GM12878 (cell line): ENCODE results near the gene CFAP90. TPM values are rescaled to one million over a fixed set of nuclear protein-coding genes. Genes with fewer than 3 reads are reported as not detected.

Experiments used
- ATAC-seq: fragments of 200-7000 bp; cut with Tn5 transposase; 3 replicates; pipeline ENCODE4 v1.9.1; 2020; ENCODE audit warnings: mild to moderate bottlenecking, moderate library complexity
- BruUV-seq: library from RNA; stranded (reverse); fragments of 400-500 nt; replicated peaks from 2 replicates; lab custom pipeline; 2021; lab: Mats Ljungman, UMichigan
- CTCF ChIA-PET: fragments of 300-600 bp; sonication (Branson Sonifier 250); formaldehyde crosslinking; extraction: SDS; loops from one replicate; lab custom pipeline; 2021; ENCODE audit warnings: inconsistent platforms; lab: Yijun Ruan, JAX
- POLR2A ChIA-PET: fragments of 350-600 bp; formaldehyde crosslinking; extraction: SDS; loops from one replicate; lab custom pipeline; 2021; ENCODE audit warnings: inconsistent platforms; lab: Charles Lee
- RAD21 ChIA-PET: fragments of 300-600 bp; sonication (Branson Sonifier 250); formaldehyde crosslinking; loops from one replicate; lab custom pipeline; 2023; ENCODE audit warnings: antibody characterized with exemption; ENCODE audit not compliant: unreplicated experiment; lab: Charles Lee
- SMC1A ChIA-PET: fragments of 300-600 bp; sonication (Branson Sonifier 250); formaldehyde crosslinking; loops from one replicate; lab custom pipeline; 2023; ENCODE audit not compliant: unreplicated experiment, uncharacterized antibody; lab: Charles Lee
- DNase-seq: peaks from one replicate; pipeline ENCODE4 v3.0.0-alpha.2; 2011; ENCODE audit warnings: low read depth, low spot score
- FAIRE-seq: peaks from 3 replicates; lab custom pipeline; 2011; peaks lifted over from hg19 to GRCh38; lab: Jason Lieb, UNC
- H2AFZ ChIP-seq: 2 replicates; pipeline ENCODE4 v1.6.0; 2011; ENCODE audit warnings: low read depth, low read length, control low read depth; ENCODE audit not compliant: control insufficient read depth
- H3K27ac ChIP-seq: 2 replicates; pipeline ENCODE4 v1.5.1; 2011; ENCODE audit warnings: control low read depth; ENCODE audit not compliant: control insufficient read depth, insufficient read depth
- H3K27me3 ChIP-seq, 2 experiments: replicated peaks in 1 of 2; 2 replicates each; pipeline versions ENCODE4 v1.6.0 to v1.6.1; 2011; ENCODE audit warnings: low read length in 1 of 2; ENCODE audit not compliant: control insufficient read depth in 2 of 2, insufficient read depth in 2 of 2
- H3K36me3 ChIP-seq, 2 experiments: 2 replicates each; pipeline ENCODE4 v1.5.1; 2011; ENCODE audit warnings: low read length in 1 of 2; ENCODE audit not compliant: control insufficient read depth in 2 of 2, insufficient read depth in 2 of 2
- H3K4me1 ChIP-seq: 2 replicates; pipeline ENCODE4 v1.6.1; 2011; ENCODE audit warnings: mild to moderate bottlenecking, low read length, moderate library complexity, mixed read lengths; ENCODE audit not compliant: control insufficient read depth, insufficient read depth
- H3K4me2 ChIP-seq: 2 replicates; pipeline ENCODE4 v1.6.0; 2011; ENCODE audit warnings: control low read depth; ENCODE audit not compliant: control insufficient read depth, insufficient read depth
- H3K4me3 ChIP-seq: fragments of 200-600 bp; sonication (generic); 2 replicates; pipeline ENCODE4 v1.5.1; 2016
- H3K79me2 ChIP-seq: 2 replicates; pipeline ENCODE4 v1.6.0; 2011; ENCODE audit warnings: low read length; ENCODE audit not compliant: control insufficient read depth, insufficient read depth
- H3K9ac ChIP-seq: 2 replicates; pipeline ENCODE4 v1.8.0; 2011; ENCODE audit warnings: low read length, control low read depth, mixed read lengths; ENCODE audit not compliant: control insufficient read depth, insufficient read depth
- H3K9me3 ChIP-seq: replicated peaks from 3 replicates; pipeline ENCODE4 v1.5.1; 2011; ENCODE audit warnings: mild to moderate bottlenecking, low read length; ENCODE audit not compliant: control insufficient read depth, insufficient read depth
- H4K20me1 ChIP-seq: 2 replicates; pipeline ENCODE4 v1.6.0; 2011; ENCODE audit not compliant: control insufficient read depth, insufficient read depth
- ATF7 ChIP-seq: fragments of 450-650 bp; IDR thresholded peaks from 2 replicates; pipeline ENCODE4 v1.6.1; 2016; ENCODE audit warnings: low read depth, mild to moderate bottlenecking
- CHD1 ChIP-seq: IDR thresholded peaks from 2 replicates; pipeline ENCODE4 v1.6.1; 2012; ENCODE audit warnings: low read depth, low read length, improper control_type of control experiment
- E2F4 ChIP-seq: IDR thresholded peaks from 2 replicates; pipeline ENCODE4 v1.6.1; 2012; ENCODE audit warnings: low read depth, low read length, improper control_type of control experiment
- EED ChIP-seq: sonication (generic); IDR thresholded peaks from 2 replicates; pipeline ENCODE4 v1.6.1; 2016; ENCODE audit warnings: antibody characterized with exemption, low read depth
- KAT2A ChIP-seq: conservative IDR thresholded peaks from 2 replicates; pipeline ENCODE4 v1.6.1; 2011; ENCODE audit warnings: low read depth, low read length; ENCODE audit not compliant: control insufficient read depth
- MTA2 ChIP-seq: fragments of 450-650 bp; IDR thresholded peaks from 2 replicates; pipeline ENCODE4 v1.6.1; 2016; ENCODE audit warnings: low read depth, mild to moderate bottlenecking, moderate library complexity
- NR2C1 ChIP-seq: fragments of 450-650 bp; IDR thresholded peaks from 2 replicates; pipeline ENCODE4 v1.6.1; 2017; ENCODE audit warnings: antibody characterized with exemption, mild to moderate bottlenecking, moderate library complexity
- SIX5 ChIP-seq: IDR thresholded peaks from 2 replicates; pipeline ENCODE4 v1.6.1; 2011; ENCODE audit warnings: mild to moderate bottlenecking, low read depth, low read length, moderate library complexity; ENCODE audit not compliant: severe bottlenecking
- SREBF2 ChIP-seq: IDR thresholded peaks from 2 replicates; pipeline ENCODE4 v1.6.1; 2012; ENCODE audit warnings: mild to moderate bottlenecking, low read length
- USF1 ChIP-seq: IDR thresholded peaks from 2 replicates; pipeline ENCODE4 v1.6.1; 2011; ENCODE audit warnings: borderline replicate concordance, low read depth, mild to moderate bottlenecking, moderate library complexity, mixed read lengths, low read length; ENCODE audit not compliant: insufficient read depth; ENCODE audit errors: extremely low read length
- WGBS: methylation state at CpG from one replicate; pipeline ENCODE4 v1.1.6; 2016; ENCODE audit warnings: low lambda C conversion rate; ENCODE audit not compliant: insufficient replicate concordance, insufficient coverage; ENCODE audit errors: missing lambda C conversion rate; 5-methylcytosine and 5-hydroxymethylcytosine counted together
- in situ Hi-C: fragments of 300-500 bp; cut with MboI; formaldehyde crosslinking; loops from 9 replicates; pipeline ENCODE4 v1.14.3; 2018; ENCODE audit warnings: mixed read lengths
- intact Hi-C: fragments of 100-400 bp; cut with micrococcal nuclease; formaldehyde crosslinking; loops from one replicate; pipeline ENCODE4 v1.14.2; 2022; ENCODE audit not compliant: unreplicated experiment
- polyA plus RNA-seq, 11 experiments: library from polyadenylated mRNA; depleted of rRNA in 4 of 11; unstranded in 6 of 11; stranded (reverse) in 5 of 11; fragments of >200 nt; fragmentation: Nextera tagmentation in 4 of 11; fragmentation: Illumina TruSeq in 1 of 11; extraction: Ambion mirVana in 4 of 11; extraction: Trizol in 1 of 11; gene quantifications; 1 replicate in 1 of 11; 2 replicates in 10 of 11; pipeline versions ENCODE4 v1.2.1 to v1.2.3, GENCODE V29; 2011 to 2016; ENCODE audit warnings: inconsistent platforms in 2 of 11, missing spikeins in 2 of 11, low read depth in 1 of 11
- total RNA-seq, 4 experiments: library from RNA; depleted of rRNA in 3 of 4; stranded (reverse); fragments of >200 nt in 3 of 4; fragmentation: Illumina TruSeq in 1 of 4; extraction: Trizol in 1 of 4; gene quantifications; 2 replicates each; pipeline versions ENCODE4 v1.2.1 to v1.2.3, GENCODE V29; 2013 to 2021

The CFAP90 gene
- total and polyA plus RNA-seq, 10 of the 15 experiments (the other 5 are each of a cell fraction or from before 2014, with no cell fraction given) = not detected

GRCh38 chr5:7848296-7848695 lies 2.6 kb downstream of the CFAP90 start:
- 19% methylated on average over 2 of the region's 2 CpGs for WGBS
- CTCF ChIA-PET = no interaction called here
- intact Hi-C loops = no loop called here

More at GRCh38 chr5:7848296-7848695, 2.6 kb downstream of the CFAP90 start:
- Histone ChIP-seq H4K20me1 (no peaks in the 10 kb centered on the region), H3K36me3 (no peaks in the 10 kb centered on the region), H3K79me2 (no peaks in the 10 kb centered on the region), H3K4me2 (no peak overlapping the region), H3K9ac (no peak overlapping the region), H3K4me3 (no peak overlapping the region), H3K9me3 (no peaks in the 10 kb centered on the region; the same call in 2 of the 3 replicates), H2AFZ (no peak overlapping the region), H3K4me1 (no peaks in the 10 kb centered on the region), H3K27me3 (peaks cover 6 to 9% of the 10 kb centered on the region in 2 experiments; a peak in 3 of 4 replicates), H3K27ac (no peak overlapping the region)
- FAIRE-seq (no peak), ATAC-seq (no peak), DNase-seq (no peak)
- POLR2A ChIA-PET = no interaction called here
- SMC1A ChIA-PET = no interaction called here
- RAD21 ChIA-PET = no interaction called here
- TF ChIP-seq CHD1 = no peak
- TF ChIP-seq SIX5 = no peak
- TF ChIP-seq E2F4 = no peak
- TF ChIP-seq KAT2A = no peak
- TF ChIP-seq USF1 = no peak
- TF ChIP-seq MTA2 = no peak
- no peak for TF ChIP-seq NR2C1
- TF ChIP-seq ATF7 = no peak
- TF ChIP-seq EED = no peak
- TF ChIP-seq SREBF2 = no peak
- TF ChIP-seq, all 136 proteins: peak for 0
- in situ Hi-C loops = no loop called here
- BruUV-seq = no TSS peak
